ENCODE measurements around the gene SNED1.

- TF ChIP-seq EZH2 (IDR thresholded peaks at IDR 0.05; ENCODE audit: low read depth, unreplicated experiment) (no peak), CTCF (conservative IDR thresholded peaks at IDR 0.05; ENCODE audit: low read depth in 2 of 2) (no peak), CREB1 (CRISPR knock-in tag; IDR thresholded peaks at IDR 0.05; ENCODE audit: low read depth) (no peak), REST (IDR thresholded peaks at IDR 0.05; ENCODE audit: unreplicated experiment) (no peak), EZH2phosphoT487 (IDR thresholded peaks at IDR 0.05; ENCODE audit: unreplicated experiment) (no peak), JUNB (IDR thresholded peaks at IDR 0.05; ENCODE audit: unreplicated experiment) (no peak), POLR2AphosphoS5 (IDR thresholded peaks at IDR 0.05; ENCODE audit: low read depth) (no peak), NANOG (IDR thresholded peaks at IDR 0.05; ENCODE audit: borderline replicate concordance) (no peak), ETS1 (IDR thresholded peaks at IDR 0.05) (no peak)
Observed at GRCh38 chr2:241064802-241065354, 66.5 kb downstream of the SNED1 start.

Measured in GM23338 (cell line).